ENCODE results near the gene PLPP3. TPM values are rescaled to one million over a fixed set of nuclear protein-coding genes. Genes with fewer than 3 reads are reported as not detected.

Gene PLPP3
- total and polyA plus RNA-seq, 2 of the 8 experiments (the other 6 are each of a cell fraction or from before 2014, with no cell fraction given) = 33.2 to 42.0 TPM

- no peak overlapping the region for H3K14ac ChIP-seq (ENCODE audit: insufficient read length)
- H2BK120ac ChIP-seq (replicated peaks; ENCODE audit: low read depth, low read length) = no peak overlapping the region
- no peak overlapping the region for H2AFZ ChIP-seq (ENCODE audit: low read length)
- H3K79me1 ChIP-seq (ENCODE audit: low read depth, low read length) = peaks cover 7% of the 10 kb centered on the region; the same call in 1 of the 2 replicates
- no peak overlapping the region; a peak in 1 of 7 replicates for H3K9ac ChIP-seq (replicated peaks in 1 of 4; ENCODE audit: extremely low read depth in 1 of 4, low read depth in 3 of 4, low read length in 3 of 4)
- no peaks in the 10 kb centered on the region for H3K27me3 ChIP-seq (replicated peaks in 1 of 4; ENCODE audit: control insufficient read depth in 3 of 4, extremely low read depth in 1 of 4, insufficient read depth in 3 of 4, low read length in 3 of 4)
- no peak overlapping the region for H4K5ac ChIP-seq (ENCODE audit: insufficient read length, low read depth, low read length)
- no peak overlapping the region for H3K18ac ChIP-seq (ENCODE audit: extremely low read depth, low read length)
- no peaks in the 10 kb centered on the region; the same call in 1 of the 2 replicates for H3K23me2 ChIP-seq (ENCODE audit: low read depth, low read length)
- H3K4ac ChIP-seq (replicated peaks; ENCODE audit: insufficient read length, low read depth, low read length) = no peak overlapping the region
- no peak overlapping the region for H2BK20ac ChIP-seq (ENCODE audit: low read length)
- H4K8ac ChIP-seq (ENCODE audit: extremely low read depth, insufficient read depth, low read length) = no peak overlapping the region
- no peak overlapping the region for H3K4me3 ChIP-seq (ENCODE audit: extremely low read depth in 1 of 4, insufficient read depth in 2 of 4, low read depth in 3 of 4, low read length in 4 of 4)
- no peak overlapping the region for H3K4me2 ChIP-seq (ENCODE audit: insufficient read depth in 1 of 2, low read depth in 2 of 2, low read length in 2 of 2)
- no peaks in the 10 kb centered on the region for H3K9me3 ChIP-seq (ENCODE audit: insufficient read depth in 2 of 2, low read depth in 1 of 2, low read length in 1 of 2)
- H3K4me1 ChIP-seq (replicated peaks in 1 of 4; ENCODE audit: control insufficient read depth in 3 of 4, insufficient read depth in 4 of 4, low read length in 3 of 4) = peaks cover 0 to 6% (median 4%) of the 10 kb centered on the region in 4 experiments; a peak in 5 of 7 replicates
- peaks cover 14 to 48% (median 17%) of the 10 kb centered on the region in 4 experiments for H3K36me3 ChIP-seq (ENCODE audit: control insufficient read depth in 2 of 4, insufficient read depth in 4 of 4, low read length in 3 of 4)
- H3K79me2 ChIP-seq (ENCODE audit: control insufficient read depth in 1 of 2, insufficient read depth in 2 of 2, low read length in 2 of 2) = no peaks in the 10 kb centered on the region
- CTCF ChIA-PET (ENCODE audit: partially characterized antibody) = interaction anchor here (1.0 to 1.8 kb wide), 5 partner anchors 26 to 86 kb away, joined by 3 to 10 read pairs (median 4); no protein-coding TSS in a partner anchor
- 83% methylated on average over 2 of the region's 2 CpGs; no CpG with 5 or more reads in 1 of the 2 experiments for WGBS, 2 experiments (ENCODE audit: extremely low coverage in 1 of 2, insufficient coverage in 1 of 2, insufficient read length in 1 of 2, insufficient replicate concordance in 2 of 2, low coverage in 1 of 2, low lambda C conversion rate in 2 of 2, missing lambda C conversion rate in 1 of 2)
- no peak overlapping the region for H3K27ac ChIP-seq (ENCODE audit: low read depth, low read length)
- no peak overlapping the region for H2BK12ac ChIP-seq (ENCODE audit: low read depth, low read length)
- FAIRE-seq (no peak), DNase-seq (ENCODE audit: low read depth in 1 of 2, low spot score in 2 of 2) (no peak)
- no peak overlapping the region for H2BK5ac ChIP-seq (ENCODE audit: low read depth, low read length)
- no peak overlapping the region for H4K91ac ChIP-seq (replicated peaks; ENCODE audit: insufficient read length, low read length)
- POLR2A ChIA-PET (ENCODE audit: partially characterized antibody) = interaction anchor here (0.9 to 1.3 kb wide), 4 partner anchors 11 to 87 kb away, joined by 3 read pairs; no protein-coding TSS in a partner anchor
- H2AK5ac ChIP-seq (ENCODE audit: low read depth, low read length) = no peak overlapping the region
- no peak overlapping the region for H2BK15ac ChIP-seq (ENCODE audit: low read length)
- peaks cover 0 to 2% of the 10 kb centered on the region in 2 experiments for H4K20me1 ChIP-seq (replicated peaks in 1 of 2; ENCODE audit: control insufficient read depth in 1 of 2, insufficient read depth in 2 of 2, low read length in 2 of 2)
- no peak overlapping the region for H3K23ac ChIP-seq (ENCODE audit: insufficient read length)
- H3K56ac ChIP-seq (replicated peaks; ENCODE audit: insufficient read length, low read depth, low read length) = no peak overlapping the region
- TF ChIP-seq NRF1 (IDR thresholded peaks at IDR 0.05; ENCODE audit: low read depth, low read length) (no peak), SUZ12 (IDR thresholded peaks at IDR 0.05; ENCODE audit: low read length) (no peak), ATF2 (IDR thresholded peaks at IDR 0.05; ENCODE audit: low read length) (no peak), KDM1A (IDR thresholded peaks at IDR 0.05; ENCODE audit: borderline replicate concordance, low read length) (no peak), CREB1 (IDR thresholded peaks at IDR 0.05) (no peak), POLR2AphosphoS5 (IDR thresholded peaks at IDR 0.05; ENCODE audit: low read depth, low read length) (no peak), POU5F1 (IDR thresholded peaks at IDR 0.05; ENCODE audit: low read depth, low read length) (no peak), JUN (IDR thresholded peaks at IDR 0.05; ENCODE audit: low read depth, low read length) (no peak), NANOG (IDR thresholded peaks at IDR 0.05; ENCODE audit: insufficient read depth, low read depth, low read length, poor library complexity, severe bottlenecking) (no peak), CEBPB (IDR thresholded peaks at IDR 0.05; ENCODE audit: low read depth, low read length) (no peak), TEAD4 (IDR thresholded peaks at IDR 0.05; ENCODE audit: low read depth, low read length) (no peak)
Measured at GRCh38 chr1:56493826-56494225, 85.5 kb downstream of the PLPP3 start.

Data from H1 (cell line).